ACHN (cell line): Measurements from ENCODE around the gene ALK.
A peak's percentile ranks its signal among the peaks of the same experiment; 100 is the strongest.

Experiments
- DNase-seq: peaks from one replicate; pipeline ENCODE4 v3.0.0-alpha.2; 2015
- in situ Hi-C: cut with HindIII; loops from 2 replicates; pipeline ENCODE4 v1.10.0; 2017; ENCODE audit warnings: low sequenced_read_pairs, low pct_ligation_motif_present, low pct_unique_long_range_greater_than_20kb

ALK gene

DNA sequence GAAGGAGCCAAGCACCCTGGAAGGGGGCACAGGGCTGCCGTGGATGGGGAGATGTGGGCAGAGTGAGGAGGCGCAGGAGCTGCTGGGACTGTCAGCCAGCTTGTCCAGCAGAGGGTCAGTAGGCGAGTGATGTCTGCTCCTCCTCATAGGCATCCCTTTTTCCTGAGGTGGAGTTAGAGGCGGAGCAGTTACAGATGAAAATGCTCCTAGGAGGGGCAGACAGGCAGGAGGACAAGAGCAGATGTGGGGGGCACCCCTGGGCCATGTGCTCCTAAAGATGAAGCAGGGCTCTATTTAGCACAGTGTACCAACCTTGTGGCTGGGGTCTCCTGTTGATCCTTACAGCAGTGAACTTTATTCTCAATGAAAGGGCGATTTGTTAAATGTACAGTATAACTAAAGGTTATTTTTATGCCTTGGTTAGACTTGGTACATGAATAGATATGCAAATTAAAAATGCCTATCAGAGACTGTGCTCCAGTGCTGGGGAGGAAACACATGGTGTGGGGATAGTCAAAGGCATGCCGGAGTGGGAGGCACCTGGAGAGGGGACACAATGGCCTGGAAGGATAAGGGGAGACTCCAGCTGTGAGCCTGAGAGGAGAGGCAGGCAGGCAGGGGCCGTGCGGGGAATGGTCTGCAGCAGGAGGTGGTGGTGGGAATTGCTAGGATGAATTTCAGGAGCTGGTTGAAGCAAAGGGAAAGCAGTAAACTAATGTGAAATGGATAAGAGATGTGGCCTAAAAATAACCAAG, 630.9 kb downstream of the ALK start:
- in situ Hi-C loops, result no loop called here
- no peak for DNase-seq

DNA sequence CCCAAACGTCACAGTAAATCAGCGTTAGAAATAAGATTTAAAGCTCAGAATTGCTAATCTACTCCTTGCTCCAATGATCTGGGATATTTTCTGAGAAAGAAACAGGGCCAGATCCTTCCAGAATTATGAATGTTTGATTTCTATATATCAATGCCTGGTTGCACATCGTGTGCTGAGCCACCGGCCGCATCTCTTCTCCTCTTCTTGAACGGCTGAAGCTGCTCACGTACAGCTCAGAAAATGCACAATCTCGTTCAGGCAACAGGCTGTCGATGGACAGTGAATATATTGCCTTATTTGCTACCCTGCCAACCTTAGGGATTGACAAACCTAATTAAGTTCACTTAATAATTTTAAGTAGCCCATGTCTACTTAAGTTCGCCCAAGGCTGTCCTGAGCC, 636.7 kb downstream of the ALK start:
- DNase-seq, result no peak
- in situ Hi-C loops, result no loop called here

DNA sequence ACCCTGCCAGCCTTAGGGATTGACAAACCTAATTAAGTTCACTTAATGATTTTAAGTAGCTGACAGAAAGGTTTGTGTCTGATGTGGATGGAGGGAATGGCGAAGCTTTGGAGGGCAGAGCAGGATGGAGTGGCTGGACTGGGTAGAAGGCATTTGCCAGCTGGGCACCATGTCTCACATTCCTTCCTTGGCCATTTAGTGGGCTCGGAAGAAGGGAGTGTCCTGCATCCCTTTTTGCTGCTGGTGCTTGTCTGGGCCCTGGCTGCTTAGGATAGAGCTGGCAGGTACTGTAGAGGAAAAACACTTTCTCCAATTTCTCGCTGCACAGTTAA, 639.5 kb downstream of the ALK start:
- DNase-seq, result no peak
- in situ Hi-C loops, result no loop called here

DNA sequence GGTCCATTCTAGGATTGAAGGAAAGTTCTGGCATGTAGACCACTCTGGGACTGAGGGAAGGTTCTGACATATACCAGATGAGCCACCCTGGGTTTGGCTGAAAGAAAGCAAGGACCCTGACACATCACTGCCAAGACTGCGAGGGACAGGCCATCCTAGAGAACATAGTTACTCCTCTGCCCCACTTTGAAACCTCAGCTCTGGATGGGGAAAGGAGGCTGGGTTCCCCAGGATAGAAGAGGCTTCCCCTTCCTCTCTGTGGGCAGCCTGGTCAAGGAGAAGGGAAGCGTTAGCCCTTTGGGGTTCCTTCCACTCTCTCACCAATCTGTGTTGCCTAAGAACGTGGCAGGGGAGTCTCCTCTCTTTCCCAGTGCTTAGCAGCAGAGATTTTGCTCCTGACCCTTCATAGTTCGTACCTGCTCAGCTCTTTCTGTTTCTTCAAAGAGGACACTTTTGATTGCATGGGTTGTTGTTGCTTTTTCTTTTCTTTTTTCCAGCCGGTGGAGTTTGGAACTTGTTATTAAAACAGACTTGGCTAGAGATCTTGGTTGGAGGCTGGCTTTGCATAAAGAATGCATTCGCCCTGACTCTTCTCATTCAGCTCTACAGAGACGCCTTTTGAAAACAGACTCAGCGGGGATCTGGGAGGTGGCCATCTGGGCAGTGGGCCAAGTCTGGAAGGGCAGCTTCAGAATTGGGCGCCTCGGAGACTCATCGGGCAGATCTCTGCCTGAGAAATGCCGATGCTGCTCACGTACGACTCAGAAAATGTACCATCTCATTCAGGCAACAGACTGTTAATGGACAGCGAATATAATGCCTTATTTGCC, 640.1 kb downstream of the ALK start:
- in situ Hi-C loops, result no loop called here
- DNase-seq, result peak; percentile 54

DNA sequence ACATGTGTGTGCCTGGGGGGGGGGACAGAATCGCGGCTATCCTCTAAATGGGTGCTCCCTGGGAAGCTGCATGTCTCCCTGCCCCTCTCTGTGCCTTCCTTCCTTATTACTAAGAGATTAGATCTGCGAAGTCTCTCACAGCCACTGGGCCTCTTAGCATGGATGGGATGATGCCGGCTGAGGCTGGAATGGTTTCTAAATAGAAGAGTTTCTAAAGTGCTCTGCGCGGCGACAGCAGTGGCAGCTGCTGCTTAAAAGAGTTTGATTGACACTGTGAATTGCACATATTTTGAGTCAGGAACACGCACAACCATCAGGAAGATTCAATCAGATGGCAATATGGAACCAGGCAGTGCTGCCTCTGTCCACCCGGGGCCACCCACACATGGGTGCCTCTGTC, 642.4 kb downstream of the ALK start:
- in situ Hi-C loops, result no loop called here
- DNase-seq, result no peak

DNA sequence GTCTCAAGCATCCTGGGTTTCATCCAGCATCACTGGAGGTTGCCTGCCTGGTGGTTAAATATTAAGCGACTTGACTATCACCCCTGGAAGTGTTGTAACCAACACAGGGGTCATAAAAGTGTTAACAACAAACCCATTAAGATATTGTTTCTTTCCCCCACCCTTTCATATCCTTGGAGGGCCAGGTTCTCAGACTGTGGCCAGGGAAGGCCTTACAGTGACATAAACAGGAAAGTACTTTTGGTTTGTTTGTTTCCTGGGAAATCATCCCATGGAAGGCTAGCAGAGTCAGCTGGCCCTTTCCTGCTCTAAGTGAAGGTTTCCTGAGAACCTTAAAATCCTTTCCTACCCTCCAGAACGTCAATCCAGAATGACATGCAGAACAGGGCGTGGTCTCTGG, 645.2 kb downstream of the ALK start:
- in situ Hi-C loops, result no loop called here
- no peak for DNase-seq

DNA sequence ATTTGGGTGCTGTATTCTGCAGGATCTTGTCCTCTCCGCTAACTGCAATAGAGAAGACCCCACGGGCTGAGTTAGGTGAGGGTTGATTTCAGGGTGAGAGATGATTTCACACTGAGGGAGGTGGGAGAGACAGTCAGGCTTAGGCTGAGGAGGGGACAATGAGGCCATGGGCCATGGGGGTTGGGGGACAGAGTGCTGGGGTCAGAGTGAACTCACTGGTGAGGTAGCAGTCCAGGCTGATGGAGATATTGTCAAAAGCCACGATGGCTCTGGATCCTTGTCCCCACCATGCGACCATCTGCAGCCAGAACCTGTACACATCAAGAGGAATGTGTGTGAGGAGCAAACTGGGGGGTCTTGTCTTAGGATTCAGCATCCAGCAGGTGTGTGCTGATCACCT, 646.2 kb downstream of the ALK start:
- DNase-seq, result no peak
- in situ Hi-C loops, result no loop called here

DNA sequence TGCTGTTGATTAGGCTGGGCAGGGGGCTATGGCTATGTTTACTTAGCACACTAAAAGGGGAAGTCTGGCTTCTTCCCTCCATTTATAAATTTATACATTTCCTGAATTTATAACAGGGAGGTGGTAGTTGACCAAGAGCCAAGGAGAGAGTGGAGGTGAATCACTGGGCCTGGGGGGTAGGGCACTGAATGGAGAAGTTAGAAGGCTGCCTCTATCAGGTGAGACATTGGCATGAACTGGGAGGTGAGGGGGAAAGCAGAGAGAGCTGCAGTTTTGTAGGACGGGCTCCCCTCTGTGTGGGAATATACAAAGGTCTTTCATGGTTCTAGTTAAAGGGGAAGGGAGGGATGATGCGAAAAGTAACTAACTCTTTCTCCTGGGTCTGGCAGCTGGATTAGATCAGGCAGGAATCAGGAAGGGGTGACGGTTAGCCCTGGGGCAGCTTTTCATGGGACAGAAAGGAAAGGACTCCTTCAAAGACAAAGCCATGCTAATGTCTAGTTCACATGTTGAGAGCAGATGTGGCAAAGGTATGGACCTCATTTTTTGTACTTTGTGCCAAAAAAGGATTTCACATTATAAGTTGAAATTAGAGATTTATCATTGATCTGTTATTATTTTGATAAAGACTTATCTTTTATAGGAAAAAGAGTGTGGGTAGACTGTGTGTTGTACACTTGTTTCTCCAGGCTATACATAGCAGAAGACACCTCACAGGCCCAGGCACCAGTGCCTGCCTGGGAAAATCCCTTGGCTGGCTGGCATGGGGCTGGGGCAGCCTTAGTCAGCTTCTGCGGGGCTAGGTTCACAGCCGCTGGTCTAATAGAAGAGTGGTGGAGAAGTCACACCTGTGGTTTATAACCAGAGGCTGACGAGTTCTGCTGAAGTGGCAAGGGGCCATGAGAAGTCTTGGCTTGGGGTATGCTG, 647.4 kb downstream of the ALK start:
- in situ Hi-C loops, result no loop called here
- no peak for DNase-seq

DNA sequence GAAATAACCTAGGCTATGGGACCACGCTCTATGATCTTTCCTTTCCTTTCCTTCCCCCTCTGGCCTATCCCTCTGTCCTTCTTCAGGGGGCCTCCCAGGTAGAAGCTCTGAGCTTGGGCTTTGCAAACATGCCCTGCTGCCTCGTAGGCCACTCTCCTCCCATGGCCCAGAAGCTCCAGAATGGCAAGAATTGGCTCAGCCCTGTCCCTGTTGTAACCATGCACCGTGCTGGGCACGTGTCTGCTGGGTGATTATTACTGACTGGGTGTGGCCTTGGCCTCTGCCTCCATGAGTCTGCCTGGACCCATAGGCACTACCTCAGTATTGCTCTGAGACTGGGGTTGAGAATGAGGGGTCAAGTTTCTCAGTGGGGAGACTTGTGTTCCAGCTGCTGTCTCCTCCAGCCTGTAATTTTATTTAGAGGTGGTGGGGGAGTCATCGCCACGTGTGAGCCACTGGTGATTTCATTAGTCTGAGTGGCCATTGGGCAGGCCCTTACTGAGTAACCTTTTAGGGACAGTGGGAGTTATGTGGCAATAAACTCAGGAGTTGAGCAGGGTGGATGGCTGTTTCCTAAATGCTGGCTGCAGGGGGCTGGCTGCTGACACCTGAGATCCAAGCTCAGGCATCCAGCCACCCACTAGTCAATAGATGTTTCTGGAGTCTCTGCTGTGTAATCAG, 648.2 kb downstream of the ALK start:
- in situ Hi-C loops, result no loop called here
- DNase-seq, result no peak

DNA sequence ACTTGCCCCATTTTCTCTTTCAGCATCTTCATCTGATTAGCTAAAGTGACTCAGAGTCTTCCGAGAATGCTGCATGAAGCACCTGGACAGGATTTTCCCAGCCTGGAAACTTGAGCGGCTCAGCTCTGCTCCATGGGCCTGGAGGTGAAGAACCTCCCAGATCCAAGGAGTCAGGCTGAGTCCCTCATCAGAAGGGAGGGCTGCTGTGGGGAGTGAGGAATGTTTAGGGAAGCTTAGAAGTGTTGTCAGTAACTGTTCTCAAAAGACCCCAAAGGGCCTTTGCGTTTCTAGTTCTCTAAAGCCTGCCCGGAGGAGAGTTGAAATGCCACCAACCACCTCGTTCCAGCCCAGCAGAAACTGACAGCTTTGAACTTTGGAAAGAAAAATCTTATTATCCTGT, 649.1 kb downstream of the ALK start:
- in situ Hi-C loops, result no loop called here
- no peak for DNase-seq

DNA sequence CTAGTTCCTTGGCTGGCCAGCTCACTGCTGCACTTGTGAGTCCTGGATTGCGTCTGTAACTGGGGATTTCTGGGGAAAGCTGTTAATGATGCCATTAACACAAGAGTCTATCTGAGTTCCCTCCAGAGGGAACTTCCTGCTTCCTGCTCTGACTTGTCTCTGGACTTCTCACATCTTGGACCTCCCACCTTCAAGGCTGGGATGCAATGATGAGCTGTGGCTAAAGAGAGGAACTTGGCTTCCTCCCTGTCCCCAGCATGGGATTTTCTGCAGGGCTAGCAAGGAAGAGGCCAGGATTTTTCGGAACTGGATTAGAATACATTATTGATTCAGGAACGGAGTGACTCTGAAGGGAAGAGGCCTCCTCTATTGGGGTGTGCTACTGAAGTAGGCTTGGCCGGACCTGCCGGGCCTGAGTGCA, 650.7 kb downstream of the ALK start:
- no peak for DNase-seq

DNA sequence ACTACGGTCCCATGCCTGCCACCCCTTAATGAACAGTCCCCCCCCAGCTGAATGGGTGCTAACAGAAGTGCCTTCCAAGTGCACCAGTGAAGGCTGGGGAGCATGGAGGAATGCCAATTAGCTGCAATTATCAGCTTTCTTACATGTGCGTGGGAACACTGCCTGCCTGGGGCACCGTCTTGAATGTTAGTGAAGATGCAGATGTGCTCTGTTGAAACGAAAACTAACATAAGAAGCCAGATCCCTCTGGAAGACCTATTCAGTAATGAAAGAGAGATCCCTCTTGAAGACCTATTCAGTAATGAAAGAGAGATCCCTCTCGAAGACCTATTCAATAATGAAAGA, 651.6 kb downstream of the ALK start:
- in situ Hi-C loops, result no loop called here
- no peak for DNase-seq

More for the DNA sequence above, 650.7 kb downstream of the ALK start:
- in situ Hi-C loops, result no loop called here

DNA sequence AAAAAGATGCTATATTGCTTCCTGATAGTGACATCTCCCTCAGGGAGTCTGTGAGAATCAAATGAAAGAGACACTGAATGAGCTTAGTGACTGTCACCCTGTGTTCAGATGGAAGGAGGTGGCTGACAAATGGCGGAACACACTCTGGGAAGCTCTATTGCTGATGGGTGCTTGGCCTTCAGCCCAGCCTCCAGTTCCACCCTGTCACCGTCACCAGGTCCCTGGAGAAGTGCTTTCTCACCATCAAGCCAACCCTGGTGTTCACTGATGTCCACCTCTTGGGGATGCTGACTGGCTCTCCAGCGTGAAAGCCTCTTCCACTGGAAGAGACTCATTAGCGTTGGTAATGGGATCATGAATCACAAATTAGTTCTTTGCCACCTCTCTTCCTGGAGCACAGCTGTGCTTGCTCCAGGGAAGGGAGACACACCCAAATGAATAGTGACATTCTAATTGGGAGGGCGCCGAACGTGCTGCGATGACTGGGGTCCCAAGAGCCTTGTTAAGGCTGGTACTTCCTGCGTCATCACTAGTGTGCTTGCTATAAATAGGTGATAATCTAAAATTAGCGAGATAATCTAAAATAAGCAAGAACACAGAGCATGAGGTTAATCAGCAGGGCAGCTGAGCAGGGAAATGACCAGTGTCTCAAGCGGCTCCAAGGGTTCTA, 652.2 kb downstream of the ALK start:
- in situ Hi-C loops, result no loop called here

DNA sequence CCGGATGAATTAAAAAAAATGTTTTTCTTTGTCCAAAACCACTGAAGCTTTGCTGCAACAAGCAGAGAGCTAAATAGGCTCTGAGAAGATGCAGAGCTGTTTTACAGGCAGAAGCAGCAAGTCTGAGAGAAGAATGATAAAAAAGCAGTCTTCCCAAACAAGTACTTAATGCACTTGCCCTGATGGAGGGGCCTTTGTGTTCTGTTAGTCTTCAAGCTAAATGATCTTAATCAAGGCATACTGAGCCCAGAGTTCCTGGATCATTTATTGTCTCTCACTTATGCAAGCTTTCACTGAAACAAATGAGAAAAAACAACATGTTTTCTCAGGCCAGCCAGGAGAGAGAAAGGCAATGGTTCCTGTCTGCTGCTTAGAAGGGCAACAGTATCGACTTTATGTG, 653.7 kb downstream of the ALK start:
- in situ Hi-C loops, result no loop called here
- DNase-seq, result no peak

More for the DNA sequence above, 652.2 kb downstream of the ALK start:
- DNase-seq, result no peak

DNA sequence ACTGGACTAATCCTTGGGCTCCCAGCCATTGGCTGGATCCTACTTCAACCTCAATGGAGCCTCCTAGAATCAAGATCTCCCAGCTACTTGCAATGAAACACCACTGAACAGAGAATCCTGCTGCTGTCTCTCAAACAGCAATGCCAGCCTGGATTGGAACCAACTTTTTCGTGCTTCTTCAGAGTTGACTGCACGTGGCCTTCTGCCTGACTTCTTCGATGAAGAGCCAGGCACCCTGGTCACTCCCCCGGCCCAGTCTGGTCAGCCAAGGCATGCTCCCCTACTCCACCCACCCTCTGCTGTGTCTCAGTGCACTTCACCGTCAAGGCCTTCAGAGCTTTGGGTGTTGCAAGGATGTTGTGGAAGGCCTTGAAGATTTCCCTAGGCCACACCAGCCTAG, 657.5 kb downstream of the ALK start:
- DNase-seq, result no peak
- in situ Hi-C loops, result no loop called here

DNA sequence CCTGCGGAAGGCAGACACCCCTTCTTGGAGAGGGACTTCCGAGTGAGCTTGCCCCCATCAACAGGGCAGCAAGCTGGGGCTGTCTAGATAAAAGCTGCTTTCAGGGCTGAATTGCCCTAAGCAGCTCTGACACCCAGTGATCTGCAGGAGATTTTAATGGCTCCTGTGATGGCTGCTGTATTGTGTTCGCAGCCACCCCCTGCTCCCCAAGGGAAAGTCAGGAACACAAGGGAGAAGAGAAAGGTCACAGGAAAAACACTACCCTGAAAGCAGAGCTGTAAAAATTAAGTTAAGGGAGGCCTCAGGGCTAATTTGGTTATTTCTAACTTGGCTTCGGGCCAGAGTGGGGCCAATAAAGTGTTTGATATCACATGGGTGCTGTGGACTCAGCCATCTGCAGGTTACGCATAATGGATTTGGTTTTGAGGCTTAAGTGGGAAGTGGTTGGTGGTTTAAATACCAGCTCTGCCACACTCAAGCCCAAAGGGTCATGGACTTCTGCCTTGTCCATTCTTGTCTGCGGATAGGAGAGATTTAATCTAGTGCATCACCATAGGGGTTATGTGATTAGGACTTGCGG, 658.6 kb downstream of the ALK start:
- in situ Hi-C loops, result no loop called here
- no peak for DNase-seq

DNA sequence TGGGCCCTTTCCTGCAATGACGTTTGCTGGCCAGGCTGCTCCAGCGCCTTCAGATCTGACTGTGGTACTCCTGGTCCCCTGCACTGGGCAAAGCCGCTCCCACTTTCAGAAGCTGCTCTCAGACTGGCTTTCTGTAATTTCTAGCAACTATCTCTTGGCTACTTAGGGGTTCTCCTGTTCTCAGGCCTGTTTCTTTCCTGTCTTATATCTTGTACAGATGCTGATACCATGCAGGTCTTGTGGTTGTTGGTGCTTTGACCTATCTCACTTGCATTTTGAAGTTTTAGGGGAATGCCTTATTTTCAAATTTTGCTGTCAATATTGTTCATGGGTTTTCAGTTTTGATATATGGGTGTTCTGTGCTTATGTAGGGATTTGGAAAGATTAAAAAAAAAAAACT, 660.4 kb downstream of the ALK start:
- in situ Hi-C loops, result no loop called here
- DNase-seq, result no peak
